Body of pancreas (tissue), 4 donors: Measurements from ENCODE around the gene KRT86. TPM values are rescaled to one million over a fixed set of nuclear protein-coding genes. Genes with fewer than 3 reads are reported as not detected.

Source experiments
- ATAC-seq: fragments of 150-250 bp; one replicate; pipeline ENCODE4 v1.9.1; 2016
- DNase-seq, 4 donors: peaks; one replicate each; pipeline ENCODE4 v3.0.0-alpha.2; 2019
- H3K27ac ChIP-seq, 4 donors: fragments of 200-600 bp; sonication (generic); 1 replicate in 3 of 4; 2 replicates in 1 of 4; pipeline versions ENCODE4 v1.5.1 to v1.6.1; 2016 to 2019; ENCODE audit warnings: mild to moderate bottlenecking in 1 of 4, mixed read lengths in 1 of 4, moderate library complexity in 1 of 4
- H3K27me3 ChIP-seq, 2 donors: fragments of 200-600 bp; sonication (generic); one replicate each; pipeline ENCODE4 v1.6.0; 2016; ENCODE audit warnings: mild to moderate bottlenecking in 1 of 2
- H3K36me3 ChIP-seq, 2 donors: fragments of 200-600 bp; sonication (generic); replicated peaks in 1 of 2; 2 replicates each; pipeline ENCODE4 v1.5.1; 2016; ENCODE audit warnings: low read depth in 2 of 2; ENCODE audit not compliant: insufficient read depth in 1 of 2
- H3K4me1 ChIP-seq: fragments of 200-600 bp; sonication (generic); one replicate; pipeline ENCODE4 v1.6.0; 2016
- H3K4me3 ChIP-seq, 2 donors: fragments of 200-600 bp; sonication (generic); 1 replicate in 1 of 2; 2 replicates in 1 of 2; pipeline ENCODE4 v1.5.1; 2016 to 2019
- H3K9me3 ChIP-seq, 3 donors: fragments of 200-600 bp; sonication (generic); 1 replicate in 2 of 3; 2 replicates in 1 of 3; pipeline ENCODE4 v1.5.1; 2016
- POLR2A ChIP-seq, 3 donors: fragments of 450-650 bp; IDR thresholded peaks; one replicate each; pipeline ENCODE4 v1.6.1; 2016; ENCODE audit warnings: antibody characterized with exemption in 3 of 3, mild to moderate bottlenecking in 2 of 3
- WGBS, 2 donors: methylation state at CpG; one replicate each; pipeline ENCODE4 v1.1.5; 2017; 5-methylcytosine and 5-hydroxymethylcytosine counted together
- intact Hi-C: fragments of 100-400 bp; cut with DNase I; formaldehyde crosslinking; loops from one replicate; pipeline ENCODE4 v1.15.1; 2023
- total RNA-seq, 2 donors: library from RNA; depleted of rRNA; stranded (reverse); fragments of >200 nt; gene quantifications; one replicate each; pipeline ENCODE4 v1.1.0, GENCODE V29; 2016
- TF ChIP-seq, protein P1 (sequence below), 7 experiments: fragments of 450-650 bp in 4 of 7; fragments of 200-600 bp in 3 of 7; sonication (generic) in 3 of 7; IDR thresholded peaks; one replicate each; pipeline ENCODE4 v1.5.1; 2016 to 2019; ENCODE audit warnings: antibody characterized with exemption in 7 of 7

Gene KRT86
- total RNA-seq: 1 to 10 TPM; 1.8 to 8.6 TPM

DNA sequence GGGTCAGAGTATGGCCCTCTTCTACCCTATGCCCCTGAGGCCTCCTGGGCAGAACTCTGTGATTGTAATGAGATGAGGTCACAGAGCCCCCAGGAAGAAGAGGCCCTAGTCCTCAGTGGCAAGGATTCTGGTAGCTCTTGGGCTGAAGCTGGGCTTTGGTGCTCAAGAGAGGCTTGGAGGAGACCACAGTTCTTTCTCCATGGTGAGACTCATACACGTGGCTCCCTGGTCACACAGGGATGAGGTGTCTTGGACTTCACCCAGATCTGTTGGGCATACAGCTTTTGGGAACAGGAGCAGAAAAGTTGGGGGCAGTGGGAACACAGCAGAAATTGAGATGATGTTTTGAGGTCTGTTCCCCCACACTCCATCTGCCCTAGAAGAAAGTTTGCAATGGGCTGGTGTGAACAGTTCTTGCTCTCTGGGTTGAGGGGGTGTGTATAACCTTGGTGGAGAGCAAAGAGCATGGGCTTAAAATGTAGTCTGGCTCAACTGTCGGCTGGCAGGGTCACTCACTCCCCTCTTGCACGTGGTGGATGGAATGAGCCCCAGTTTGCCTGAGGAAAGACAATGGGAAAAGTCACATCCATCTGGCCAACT is at the start of gene KRT86:
Gene KRT86 (plus strand): TSS at position 125 of the 600 bp plus-strand sequence. CDS start 27,272 bp downstream, outside the sequence.
- DNase-seq: no peak

GRCh38 chr12:52225752-52226151 is 48.7 kb upstream of the KRT86 start:
- no peak overlapping the region for H3K27ac ChIP-seq
- peaks cover 37% of the 10 kb centered on the region for H3K4me1 ChIP-seq
- no peaks in the 10 kb centered on the region for H3K9me3 ChIP-seq
- H3K4me3 ChIP-seq: no peak overlapping the region
- no peak for ATAC-seq
- TF ChIP-seq, protein P1, sequence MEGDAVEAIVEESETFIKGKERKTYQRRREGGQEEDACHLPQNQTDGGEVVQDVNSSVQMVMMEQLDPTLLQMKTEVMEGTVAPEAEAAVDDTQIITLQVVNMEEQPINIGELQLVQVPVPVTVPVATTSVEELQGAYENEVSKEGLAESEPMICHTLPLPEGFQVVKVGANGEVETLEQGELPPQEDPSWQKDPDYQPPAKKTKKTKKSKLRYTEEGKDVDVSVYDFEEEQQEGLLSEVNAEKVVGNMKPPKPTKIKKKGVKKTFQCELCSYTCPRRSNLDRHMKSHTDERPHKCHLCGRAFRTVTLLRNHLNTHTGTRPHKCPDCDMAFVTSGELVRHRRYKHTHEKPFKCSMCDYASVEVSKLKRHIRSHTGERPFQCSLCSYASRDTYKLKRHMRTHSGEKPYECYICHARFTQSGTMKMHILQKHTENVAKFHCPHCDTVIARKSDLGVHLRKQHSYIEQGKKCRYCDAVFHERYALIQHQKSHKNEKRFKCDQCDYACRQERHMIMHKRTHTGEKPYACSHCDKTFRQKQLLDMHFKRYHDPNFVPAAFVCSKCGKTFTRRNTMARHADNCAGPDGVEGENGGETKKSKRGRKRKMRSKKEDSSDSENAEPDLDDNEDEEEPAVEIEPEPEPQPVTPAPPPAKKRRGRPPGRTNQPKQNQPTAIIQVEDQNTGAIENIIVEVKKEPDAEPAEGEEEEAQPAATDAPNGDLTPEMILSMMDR (IDR thresholded peaks at IDR 0.05): no peak
- no peak for TF ChIP-seq POLR2A (IDR thresholded peaks at IDR 0.05)
- intact Hi-C loops: no loop called here
- H3K27me3 ChIP-seq: no peaks in the 10 kb centered on the region
- 87 to 89% methylated on average over 4 of the region's 4 CpGs for WGBS, 2 donors
- no peak for DNase-seq
- H3K36me3 ChIP-seq: no peaks in the 10 kb centered on the region

More for the DNA sequence above, at the start of gene KRT86:
- intact Hi-C loops: no loop called here
- no peak for ATAC-seq
- H3K9me3 ChIP-seq: no peaks in the 10 kb centered on the region
- peaks cover 30% of the 10 kb centered on the region for H3K4me1 ChIP-seq
- H3K27ac ChIP-seq: no peak within 1 kb of the TSS
- no peaks in the 10 kb centered on the region for H3K36me3 ChIP-seq
- no peak within 1 kb of the TSS for H3K4me3 ChIP-seq
- 69 to 83% methylated on average over 3 of the region's 3 CpGs for WGBS, 2 donors
- H3K27me3 ChIP-seq: no peaks in the 10 kb centered on the region
- TF ChIP-seq, protein P1 (IDR thresholded peaks at IDR 0.05): no peak
- no peak for TF ChIP-seq POLR2A (IDR thresholded peaks at IDR 0.05)

DNA sequence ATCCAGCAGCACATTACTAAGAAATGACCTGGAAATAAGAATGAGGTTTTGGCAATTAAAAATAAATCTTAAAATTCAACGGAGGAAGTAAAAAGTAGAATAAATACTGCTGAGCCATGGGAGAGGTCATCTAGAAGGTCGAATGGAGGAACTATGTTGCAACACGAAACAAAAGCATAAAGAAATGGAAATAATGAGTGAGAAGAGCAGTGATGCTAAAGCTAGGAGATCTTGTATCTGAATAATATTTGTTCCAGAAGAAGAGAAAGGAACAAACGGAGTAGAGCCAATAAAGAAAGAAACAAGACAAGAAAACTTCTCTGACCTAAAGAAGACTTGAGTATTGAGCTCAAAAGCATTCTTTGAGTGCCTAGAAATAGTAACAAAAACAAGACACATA is 48.0 kb upstream of the KRT86 start:
- Histone ChIP-seq H3K27me3 (no peaks in the 10 kb centered on the region), H3K4me3 (no peak overlapping the region), H3K36me3 (no peaks in the 10 kb centered on the region), H3K4me1 (peaks cover 37% of the 10 kb centered on the region), H3K27ac (no peak overlapping the region), H3K9me3 (no peaks in the 10 kb centered on the region)
- DNase-seq (no peak), ATAC-seq (no peak)
- TF ChIP-seq, protein P1 (IDR thresholded peaks at IDR 0.05): no peak
- TF ChIP-seq POLR2A (IDR thresholded peaks at IDR 0.05): no peak
- whole genome bisulfite sequencing, 2 donors: 56 to 68% methylated on average over 4 of the region's 4 CpGs
- intact Hi-C loops: no loop called here

DNA sequence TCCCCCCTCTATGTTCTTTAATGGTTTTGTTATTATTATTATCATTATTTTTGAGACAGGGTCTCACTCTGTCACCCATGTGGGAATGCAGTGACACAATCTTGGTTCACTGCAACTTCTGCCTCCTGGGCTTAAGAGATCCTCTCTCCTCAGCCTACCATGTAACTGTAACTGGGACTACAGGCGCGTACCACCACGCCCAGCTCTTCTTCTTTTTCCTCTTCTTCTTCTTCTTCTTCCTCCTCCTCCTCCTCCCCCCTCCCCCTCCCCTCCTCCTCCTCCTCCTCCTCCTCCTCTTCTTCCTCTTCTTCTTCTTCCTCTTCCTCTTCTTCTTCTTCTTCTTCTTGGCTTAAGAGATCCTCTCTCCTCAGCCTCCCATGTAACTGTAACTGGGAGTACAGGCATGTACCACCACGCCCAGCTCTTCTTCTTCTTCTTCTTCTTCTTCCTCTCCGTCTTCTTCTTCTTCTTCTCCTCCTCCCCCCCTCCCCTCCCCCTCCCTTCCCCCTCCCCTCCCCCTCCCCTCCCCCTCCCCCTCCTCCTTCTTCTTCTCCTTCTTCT is 46.8 kb upstream of the KRT86 start:
- H3K9me3 ChIP-seq: no peaks in the 10 kb centered on the region
- no peak for TF ChIP-seq POLR2A (IDR thresholded peaks at IDR 0.05)
- TF ChIP-seq, protein P1 (IDR thresholded peaks at IDR 0.05): no peak
- 68 to 78% methylated on average over 4 to 5 of the region's 5 CpGs for WGBS, 2 donors
- intact Hi-C loops: no loop called here
- no peaks in the 10 kb centered on the region for H3K36me3 ChIP-seq
- ATAC-seq: no peak
- H3K4me3 ChIP-seq: no peak overlapping the region
- peaks cover 37% of the 10 kb centered on the region for H3K4me1 ChIP-seq
- no peak for DNase-seq
- no peaks in the 10 kb centered on the region for H3K27me3 ChIP-seq
- no peak overlapping the region for H3K27ac ChIP-seq

DNA sequence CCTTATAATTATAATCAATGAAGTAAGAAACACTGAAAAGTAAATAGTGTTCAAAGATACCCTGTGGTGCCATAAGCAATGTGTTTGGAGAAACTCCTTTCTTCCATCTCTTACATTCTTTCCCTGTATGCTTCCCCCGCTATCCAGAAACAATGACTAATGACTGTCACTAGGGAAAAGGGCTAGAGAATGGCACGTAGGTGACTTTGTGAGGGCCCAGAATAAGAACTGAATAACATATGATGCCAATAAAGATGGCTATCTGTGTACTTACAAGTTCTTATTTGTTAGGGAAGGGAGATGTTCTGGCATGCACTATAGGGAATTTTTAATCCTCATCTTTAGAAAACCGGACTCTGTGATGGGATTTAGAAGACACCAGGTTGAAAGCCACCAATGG is 46.1 kb upstream of the KRT86 start:
- TF ChIP-seq, protein P1 (IDR thresholded peaks at IDR 0.05): no peak
- TF ChIP-seq POLR2A (IDR thresholded peaks at IDR 0.05): no peak
- H3K27ac ChIP-seq: no peak overlapping the region
- peaks cover 37% of the 10 kb centered on the region for H3K4me1 ChIP-seq
- no peak for ATAC-seq
- 71 to 75% methylated on average over 3 of the region's 3 CpGs for WGBS, 2 donors
- no peak overlapping the region for H3K4me3 ChIP-seq
- no peak for DNase-seq
- intact Hi-C loops: no loop called here
- no peaks in the 10 kb centered on the region for H3K9me3 ChIP-seq
- no peaks in the 10 kb centered on the region for H3K27me3 ChIP-seq
- H3K36me3 ChIP-seq: no peaks in the 10 kb centered on the region
